ENCODE results near the gene CCNL1. TPM values are rescaled to one million over a fixed set of nuclear protein-coding genes. Genes with fewer than 3 reads are reported as not detected.

Gene CCNL1
- total and polyA plus RNA-seq, 2 of the 8 experiments (the other 6 are each of a cell fraction or from before 2014, with no cell fraction given) = 64.5 to 68.6 TPM

- POLR2A ChIA-PET (ENCODE audit: partially characterized antibody) = interaction anchor here (1.6 to 6.1 kb wide), 5 partner anchors 12 to 24 kb away, joined by 3 to 50 read pairs (median 8); no protein-coding TSS in a partner anchor
- H3K79me2 ChIP-seq (ENCODE audit: control insufficient read depth in 1 of 2, insufficient read depth in 2 of 2, low read length in 2 of 2) = peaks cover 15 to 77% of the 10 kb centered on the region in 2 experiments; a peak in 3 of 4 replicates
- H2BK15ac ChIP-seq (ENCODE audit: low read length) = no peak overlapping the region
- CTCF ChIA-PET (ENCODE audit: partially characterized antibody) = interaction anchor here (3.1 kb wide), 1 partner anchor 18 kb away, joined by 16 read pairs; no protein-coding TSS in a partner anchor
- H2BK120ac ChIP-seq (replicated peaks; ENCODE audit: low read depth, low read length) = no peak overlapping the region
- H3K23me2 ChIP-seq (ENCODE audit: low read depth, low read length) = peaks cover 9% of the 10 kb centered on the region
- H3K9ac ChIP-seq (replicated peaks in 1 of 4; ENCODE audit: extremely low read depth in 1 of 4, low read depth in 3 of 4, low read length in 3 of 4) = no peak overlapping the region
- no peak overlapping the region for H3K27ac ChIP-seq (ENCODE audit: low read depth, low read length)
- H2AFZ ChIP-seq (ENCODE audit: low read length) = no peak overlapping the region
- H3K79me1 ChIP-seq (ENCODE audit: low read depth, low read length) = no peaks in the 10 kb centered on the region
- H2BK12ac ChIP-seq (ENCODE audit: low read depth, low read length) = no peak overlapping the region
- no peak overlapping the region for H3K18ac ChIP-seq (ENCODE audit: extremely low read depth, low read length)
- H4K5ac ChIP-seq (ENCODE audit: insufficient read length, low read depth, low read length) = no peak overlapping the region
- H3K23ac ChIP-seq (ENCODE audit: insufficient read length) = no peak overlapping the region
- FAIRE-seq = no peak
- H2BK20ac ChIP-seq (ENCODE audit: low read length) = no peak overlapping the region
- 91% methylated on average over 3 of the region's 3 CpGs; no CpG with 5 or more reads in 1 of the 2 experiments for WGBS, 2 experiments (ENCODE audit: extremely low coverage in 1 of 2, insufficient coverage in 1 of 2, insufficient read length in 1 of 2, insufficient replicate concordance in 2 of 2, low coverage in 1 of 2, low lambda C conversion rate in 2 of 2, missing lambda C conversion rate in 1 of 2)
- H3K27me3 ChIP-seq (replicated peaks in 1 of 4; ENCODE audit: control insufficient read depth in 3 of 4, extremely low read depth in 1 of 4, insufficient read depth in 3 of 4, low read length in 3 of 4) = peaks cover 0 to 1% (median 0%) of the 10 kb centered on the region in 4 experiments; a peak in 1 of 7 replicates
- H3K4me1 ChIP-seq (replicated peaks in 1 of 4; ENCODE audit: control insufficient read depth in 3 of 4, insufficient read depth in 4 of 4, low read length in 3 of 4) = peaks cover 0 to 4% (median 0%) of the 10 kb centered on the region in 4 experiments; a peak in 3 of 7 replicates
- no peak overlapping the region for H3K4me2 ChIP-seq (ENCODE audit: insufficient read depth in 1 of 2, low read depth in 2 of 2, low read length in 2 of 2)
- no peak overlapping the region for H2AK5ac ChIP-seq (ENCODE audit: low read depth, low read length)
- no peak overlapping the region for H4K8ac ChIP-seq (ENCODE audit: extremely low read depth, insufficient read depth, low read length)
- no peak overlapping the region for H3K4ac ChIP-seq (replicated peaks; ENCODE audit: insufficient read length, low read depth, low read length)
- peak overlapping the region in 1 of 4 experiments; percentile 15; a peak in 1 of 8 replicates for H3K4me3 ChIP-seq (ENCODE audit: extremely low read depth in 1 of 4, insufficient read depth in 2 of 4, low read depth in 3 of 4, low read length in 4 of 4)
- no peak overlapping the region for H2BK5ac ChIP-seq (ENCODE audit: low read depth, low read length)
- H3K9me3 ChIP-seq (ENCODE audit: insufficient read depth in 2 of 2, low read depth in 1 of 2, low read length in 1 of 2) = no peaks in the 10 kb centered on the region
- H3K56ac ChIP-seq (replicated peaks; ENCODE audit: insufficient read length, low read depth, low read length) = no peak overlapping the region
- DNase-seq (ENCODE audit: low read depth in 1 of 2, low spot score in 2 of 2) = no peak
- H3K36me3 ChIP-seq (ENCODE audit: control insufficient read depth in 2 of 4, insufficient read depth in 4 of 4, low read length in 3 of 4) = peaks cover 14 to 85% (median 71%) of the 10 kb centered on the region in 4 experiments
- peaks cover 14 to 19% of the 10 kb centered on the region in 2 experiments for H4K20me1 ChIP-seq (replicated peaks in 1 of 2; ENCODE audit: control insufficient read depth in 1 of 2, insufficient read depth in 2 of 2, low read length in 2 of 2)
- H3K14ac ChIP-seq (ENCODE audit: insufficient read length) = no peak overlapping the region
- no peak overlapping the region for H4K91ac ChIP-seq (replicated peaks; ENCODE audit: insufficient read length, low read length)
- TF ChIP-seq FOSL1 (IDR thresholded peaks at IDR 0.05; ENCODE audit: insufficient read depth, low read depth, low read length) (no peak), KDM4A (IDR thresholded peaks at IDR 0.05; ENCODE audit: low read depth, low read length, severe bottlenecking) (no peak), ZNF274 (IDR thresholded peaks at IDR 0.05; ENCODE audit: borderline replicate concordance, extremely low read depth, low read length) (no peak), RNF2 (IDR thresholded peaks at IDR 0.05; ENCODE audit: borderline replicate concordance, low read depth, low read length, missing control alignments, poor library complexity, severe bottlenecking) (no peak), CHD2 (IDR thresholded peaks at IDR 0.05; ENCODE audit: low read length) (no peak), RFX5 (IDR thresholded peaks at IDR 0.05; ENCODE audit: borderline replicate concordance, low read depth, low read length) (no peak), TCF12 (IDR thresholded peaks at IDR 0.05; ENCODE audit: low read depth, low read length) (no peak), ATF2 (IDR thresholded peaks at IDR 0.05; ENCODE audit: low read length) (no peak), CREB1 (IDR thresholded peaks at IDR 0.05) (no peak), JUND (IDR thresholded peaks at IDR 0.05; ENCODE audit: low read length) (no peak), SUZ12 (IDR thresholded peaks at IDR 0.05; ENCODE audit: low read length) (no peak), RBBP5 (IDR thresholded peaks at IDR 0.05; ENCODE audit: borderline replicate concordance, low read depth, low read length) (no peak)
Measured at GRCh38 chr3:157155591-157155990, 4.4 kb downstream of the CCNL1 start.
